ENCODE data around the gene LMTK2.
A peak's percentile ranks its signal among the peaks of the same experiment; 100 is the strongest.

- TF ChIP-seq, protein P1, sequence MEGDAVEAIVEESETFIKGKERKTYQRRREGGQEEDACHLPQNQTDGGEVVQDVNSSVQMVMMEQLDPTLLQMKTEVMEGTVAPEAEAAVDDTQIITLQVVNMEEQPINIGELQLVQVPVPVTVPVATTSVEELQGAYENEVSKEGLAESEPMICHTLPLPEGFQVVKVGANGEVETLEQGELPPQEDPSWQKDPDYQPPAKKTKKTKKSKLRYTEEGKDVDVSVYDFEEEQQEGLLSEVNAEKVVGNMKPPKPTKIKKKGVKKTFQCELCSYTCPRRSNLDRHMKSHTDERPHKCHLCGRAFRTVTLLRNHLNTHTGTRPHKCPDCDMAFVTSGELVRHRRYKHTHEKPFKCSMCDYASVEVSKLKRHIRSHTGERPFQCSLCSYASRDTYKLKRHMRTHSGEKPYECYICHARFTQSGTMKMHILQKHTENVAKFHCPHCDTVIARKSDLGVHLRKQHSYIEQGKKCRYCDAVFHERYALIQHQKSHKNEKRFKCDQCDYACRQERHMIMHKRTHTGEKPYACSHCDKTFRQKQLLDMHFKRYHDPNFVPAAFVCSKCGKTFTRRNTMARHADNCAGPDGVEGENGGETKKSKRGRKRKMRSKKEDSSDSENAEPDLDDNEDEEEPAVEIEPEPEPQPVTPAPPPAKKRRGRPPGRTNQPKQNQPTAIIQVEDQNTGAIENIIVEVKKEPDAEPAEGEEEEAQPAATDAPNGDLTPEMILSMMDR (IDR thresholded peaks at IDR 0.05): peak; percentile 95
- no peak for TF ChIP-seq EZH2 (IDR thresholded peaks at IDR 0.05; ENCODE audit: borderline replicate concordance, insufficient read depth, low read depth, low read length, poor library complexity, severe bottlenecking)
These were observed 61.7 kb downstream of the LMTK2 start for GRCh38 chr7:98168181-98168903.

All from B cell (primary cell).